ENCODE data around the gene RGS6. TPM values are rescaled to one million over a fixed set of nuclear protein-coding genes. Genes with fewer than 3 reads are reported as not detected.

RGS6 gene
- total and polyA plus RNA-seq, 2 experiments from 2014 or later, result not detected

- no peaks in the 10 kb centered on the region for H3K9me2 ChIP-seq (ENCODE audit: insufficient read depth)
- no peak for DNase-seq
- H3K9ac ChIP-seq, result no peak overlapping the region
- H3F3A ChIP-seq (ENCODE audit: insufficient read depth), result no peaks in the 10 kb centered on the region
- no peak for TF ChIP-seq EZH2phosphoT487 (IDR thresholded peaks at IDR 0.05; ENCODE audit: insufficient read depth, low read depth)
- H4K20me1 ChIP-seq (ENCODE audit: insufficient read depth), result no peaks in the 10 kb centered on the region
- peaks cover 4% of the 10 kb centered on the region; the same call in 1 of the 2 replicates for H3K27me3 ChIP-seq (replicated peaks; ENCODE audit: insufficient read depth)
- H3K4me1 ChIP-seq (ENCODE audit: insufficient read depth), result no peaks in the 10 kb centered on the region
- H3K27ac ChIP-seq, result no peak overlapping the region
- in situ Hi-C loops (cut with MboI), result no loop called here
- 1 to 3% methylated on average over 4 of the region's 4 CpGs for WGBS, 2 experiments (ENCODE audit: low coverage in 1 of 2, low lambda C conversion rate in 2 of 2, missing lambda C conversion rate in 2 of 2)
- no peak overlapping the region for H3K4me2 ChIP-seq (ENCODE audit: unreplicated experiment)
- H3K4me3 ChIP-seq, result no peak overlapping the region
- no peaks in the 10 kb centered on the region for H3K36me3 ChIP-seq (ENCODE audit: low read depth)
- H3K9me3 ChIP-seq (ENCODE audit: low read depth), result no peaks in the 10 kb centered on the region
- no peak overlapping the region for H2AFZ ChIP-seq
- H3K79me2 ChIP-seq (ENCODE audit: insufficient read depth), result no peaks in the 10 kb centered on the region
These were observed 468.9 kb downstream of the RGS6 start for GRCh38 chr14:72401101-72401625.

- H3K4me1 ChIP-seq (ENCODE audit: insufficient read depth), result no peaks in the 10 kb centered on the region
- peaks cover 4% of the 10 kb centered on the region; the same call in 1 of the 2 replicates for H3K27me3 ChIP-seq (replicated peaks; ENCODE audit: insufficient read depth)
- no peak overlapping the region for H3K9ac ChIP-seq
- no peaks in the 10 kb centered on the region for H3K9me2 ChIP-seq (ENCODE audit: insufficient read depth)
- 13 to 14% methylated on average over 8 of the region's 8 CpGs for WGBS, 2 experiments (ENCODE audit: low coverage in 1 of 2, low lambda C conversion rate in 2 of 2, missing lambda C conversion rate in 2 of 2)
- H3K36me3 ChIP-seq (ENCODE audit: low read depth), result no peaks in the 10 kb centered on the region
- H3K4me3 ChIP-seq, result no peak overlapping the region
- H3K79me2 ChIP-seq (ENCODE audit: insufficient read depth), result no peaks in the 10 kb centered on the region
- TF ChIP-seq EZH2 (IDR thresholded peaks at IDR 0.05; ENCODE audit: insufficient read depth, poor library complexity, severe bottlenecking), result no peak
- TF ChIP-seq EZH2phosphoT487 (IDR thresholded peaks at IDR 0.05; ENCODE audit: insufficient read depth, low read depth), result no peak
- no peaks in the 10 kb centered on the region for H3F3A ChIP-seq (ENCODE audit: insufficient read depth)
- H3K9me3 ChIP-seq (ENCODE audit: low read depth), result no peaks in the 10 kb centered on the region
- no peak overlapping the region for H3K27ac ChIP-seq
- H4K20me1 ChIP-seq (ENCODE audit: insufficient read depth), result no peaks in the 10 kb centered on the region
- in situ Hi-C loops (cut with MboI), result no loop called here
- no peak overlapping the region for H2AFZ ChIP-seq
- no peak for DNase-seq
- no peak overlapping the region for H3K4me2 ChIP-seq (ENCODE audit: unreplicated experiment)
These were observed 469.6 kb downstream of the RGS6 start for GRCh38 chr14:72401632-72402376.

GRCh38 chr14:72402377-72402772 lies 470.1 kb downstream of the RGS6 start:
- TF ChIP-seq EZH2 (IDR thresholded peaks at IDR 0.05; ENCODE audit: insufficient read depth, poor library complexity, severe bottlenecking), result no peak
- H3K4me1 ChIP-seq (ENCODE audit: insufficient read depth), result no peaks in the 10 kb centered on the region
- in situ Hi-C loops (cut with MboI), result no loop called here
- no peak overlapping the region for H3K4me2 ChIP-seq (ENCODE audit: unreplicated experiment)
- no peak overlapping the region for H2AFZ ChIP-seq
- no peak for DNase-seq
- 37 to 38% methylated on average over 3 of the region's 3 CpGs for WGBS, 2 experiments (ENCODE audit: low coverage in 1 of 2, low lambda C conversion rate in 2 of 2, missing lambda C conversion rate in 2 of 2)
- H3F3A ChIP-seq (ENCODE audit: insufficient read depth), result no peaks in the 10 kb centered on the region
- H3K9ac ChIP-seq, result no peak overlapping the region
- H4K20me1 ChIP-seq (ENCODE audit: insufficient read depth), result no peaks in the 10 kb centered on the region
- H3K27ac ChIP-seq, result no peak overlapping the region
- no peaks in the 10 kb centered on the region for H3K9me2 ChIP-seq (ENCODE audit: insufficient read depth)
- H3K4me3 ChIP-seq, result no peak overlapping the region
- no peaks in the 10 kb centered on the region for H3K36me3 ChIP-seq (ENCODE audit: low read depth)
- peaks cover 4% of the 10 kb centered on the region; the same call in 1 of the 2 replicates for H3K27me3 ChIP-seq (replicated peaks; ENCODE audit: insufficient read depth)
- H3K9me3 ChIP-seq (ENCODE audit: low read depth), result no peaks in the 10 kb centered on the region
- H3K79me2 ChIP-seq (ENCODE audit: insufficient read depth), result no peaks in the 10 kb centered on the region

- no peak overlapping the region for H2AFZ ChIP-seq
- no peaks in the 10 kb centered on the region for H3K4me1 ChIP-seq (ENCODE audit: insufficient read depth)
- no peaks in the 10 kb centered on the region for H3K9me3 ChIP-seq (ENCODE audit: low read depth)
- no peaks in the 10 kb centered on the region for H4K20me1 ChIP-seq (ENCODE audit: insufficient read depth)
- no peak overlapping the region for H3K4me2 ChIP-seq (ENCODE audit: unreplicated experiment)
- no peaks in the 10 kb centered on the region for H3K79me2 ChIP-seq (ENCODE audit: insufficient read depth)
- H3K27me3 ChIP-seq (replicated peaks; ENCODE audit: insufficient read depth), result peaks cover 8% of the 10 kb centered on the region; the same call in 1 of the 2 replicates
- in situ Hi-C loops (cut with MboI), result no loop called here
- no peaks in the 10 kb centered on the region for H3K9me2 ChIP-seq (ENCODE audit: insufficient read depth)
- WGBS, 2 experiments (ENCODE audit: low coverage in 1 of 2, low lambda C conversion rate in 2 of 2, missing lambda C conversion rate in 2 of 2), result 15 to 20% methylated on average over 4 of the region's 4 CpGs
- no peak overlapping the region for H3K27ac ChIP-seq
- TF ChIP-seq EZH2 (IDR thresholded peaks at IDR 0.05; ENCODE audit: insufficient read depth, poor library complexity, severe bottlenecking), result no peak
- TF ChIP-seq EZH2phosphoT487 (IDR thresholded peaks at IDR 0.05; ENCODE audit: insufficient read depth, low read depth), result no peak
- no peak overlapping the region for H3K4me3 ChIP-seq
- no peaks in the 10 kb centered on the region for H3F3A ChIP-seq (ENCODE audit: insufficient read depth)
- DNase-seq, result no peak
- no peaks in the 10 kb centered on the region for H3K36me3 ChIP-seq (ENCODE audit: low read depth)
- no peak overlapping the region for H3K9ac ChIP-seq
These were observed 472.0 kb downstream of the RGS6 start for GRCh38 chr14:72404106-72404774.
